ENCODE results near the gene ATP6AP1.
"Not testable (repeated sequence)": the region's sequence is repeated elsewhere in the genome, so short reads cannot be mapped to it uniquely, and the experiment has no call there.

ATP6AP1 gene

DNA sequence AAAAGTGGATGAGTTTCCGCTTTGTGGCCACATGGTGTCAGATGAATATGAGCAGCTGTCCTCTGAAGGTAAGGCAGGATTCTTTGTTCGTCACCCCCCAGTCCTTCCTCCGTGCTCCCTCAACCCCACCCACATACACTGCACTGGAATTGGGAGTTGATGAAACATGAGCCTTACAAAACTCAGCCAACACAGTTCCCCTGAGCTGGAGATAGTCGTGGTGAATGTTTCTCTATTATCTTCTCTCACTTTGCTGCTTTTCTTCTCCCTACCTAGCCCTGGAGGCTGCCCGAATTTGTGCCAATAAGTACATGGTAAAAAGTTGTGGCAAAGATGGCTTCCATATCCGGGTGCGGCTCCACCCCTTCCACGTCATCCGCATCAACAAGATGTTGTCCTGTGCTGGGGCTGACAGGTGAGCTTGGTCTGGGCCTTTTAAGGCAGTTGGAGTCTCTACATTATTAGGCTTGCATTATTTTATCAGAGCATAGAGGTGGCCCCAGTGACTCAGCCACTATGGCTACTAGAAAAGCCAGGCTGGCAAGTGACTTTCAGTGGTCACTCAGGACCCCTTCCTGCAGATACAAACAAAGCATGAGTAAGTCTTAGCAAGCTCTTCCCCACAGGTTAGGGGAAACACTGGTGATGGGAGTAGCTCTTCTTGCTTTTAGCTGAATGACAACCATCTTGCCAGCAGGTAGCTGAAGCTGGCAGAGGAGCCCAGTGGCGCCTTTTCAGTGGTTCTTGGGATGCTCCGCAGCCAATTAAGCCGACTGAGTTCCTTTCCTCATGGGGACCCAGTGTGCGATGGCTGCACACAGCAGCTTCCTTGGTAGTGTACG is 28.7 kb upstream of the ATP6AP1 start:
- DNase-seq: peak; percentile 21

DNA sequence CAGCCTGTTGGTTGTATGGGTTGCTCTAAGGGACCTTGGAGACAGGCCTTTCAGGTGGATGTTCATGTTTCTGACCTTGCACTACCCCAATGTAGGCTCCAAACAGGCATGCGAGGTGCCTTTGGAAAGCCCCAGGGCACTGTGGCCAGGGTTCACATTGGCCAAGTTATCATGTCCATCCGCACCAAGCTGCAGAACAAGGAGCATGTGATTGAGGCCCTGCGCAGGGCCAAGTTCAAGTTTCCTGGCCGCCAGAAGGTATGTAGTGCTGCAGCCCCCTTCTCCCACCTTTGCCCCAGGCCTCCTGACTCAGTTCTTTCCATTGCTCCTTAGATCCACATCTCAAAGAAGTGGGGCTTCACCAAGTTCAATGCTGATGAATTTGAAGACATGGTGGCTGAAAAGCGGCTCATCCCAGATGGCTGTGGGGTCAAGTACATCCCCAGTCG is 28.1 kb upstream of the ATP6AP1 start:
- not testable (repeated sequence) for DNase-seq

DNA sequence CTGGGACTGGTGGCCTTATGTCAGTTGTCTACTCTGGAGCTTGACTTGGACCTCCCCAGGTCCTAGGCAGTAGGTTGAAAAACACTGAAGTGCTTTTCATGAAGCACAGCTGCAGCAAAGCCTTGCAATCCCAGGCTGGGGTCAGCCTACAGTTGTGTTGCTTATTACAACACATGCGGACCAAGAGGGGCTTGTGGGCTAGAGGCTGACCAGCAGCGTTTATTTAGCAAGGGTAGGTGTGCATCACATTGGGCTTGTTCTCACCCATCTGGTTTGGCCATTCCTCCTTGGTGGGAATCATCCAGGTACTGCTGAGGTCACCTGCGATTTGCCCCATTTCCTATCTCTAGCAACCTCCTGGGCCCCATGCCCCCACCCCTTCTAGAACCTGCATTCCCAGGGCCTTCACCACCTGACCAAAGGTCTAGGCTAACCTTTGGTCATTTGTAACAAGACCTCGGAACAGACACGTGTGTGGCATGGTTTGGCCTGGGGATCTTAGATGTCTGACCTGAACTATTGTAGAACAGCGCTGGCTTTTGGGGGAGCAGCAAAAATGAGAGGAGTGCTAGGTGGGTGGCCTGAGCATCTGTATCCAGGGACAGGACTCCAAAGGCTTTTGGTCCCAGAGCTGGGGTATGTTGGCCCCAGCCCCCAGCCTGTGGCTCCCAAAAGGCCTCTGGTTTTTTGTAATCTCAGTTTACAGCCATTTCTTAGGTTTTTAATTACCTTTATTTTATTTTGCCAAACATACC is 27.3 kb upstream of the ATP6AP1 start:
- DNase-seq: peak; percentile 61

DNA sequence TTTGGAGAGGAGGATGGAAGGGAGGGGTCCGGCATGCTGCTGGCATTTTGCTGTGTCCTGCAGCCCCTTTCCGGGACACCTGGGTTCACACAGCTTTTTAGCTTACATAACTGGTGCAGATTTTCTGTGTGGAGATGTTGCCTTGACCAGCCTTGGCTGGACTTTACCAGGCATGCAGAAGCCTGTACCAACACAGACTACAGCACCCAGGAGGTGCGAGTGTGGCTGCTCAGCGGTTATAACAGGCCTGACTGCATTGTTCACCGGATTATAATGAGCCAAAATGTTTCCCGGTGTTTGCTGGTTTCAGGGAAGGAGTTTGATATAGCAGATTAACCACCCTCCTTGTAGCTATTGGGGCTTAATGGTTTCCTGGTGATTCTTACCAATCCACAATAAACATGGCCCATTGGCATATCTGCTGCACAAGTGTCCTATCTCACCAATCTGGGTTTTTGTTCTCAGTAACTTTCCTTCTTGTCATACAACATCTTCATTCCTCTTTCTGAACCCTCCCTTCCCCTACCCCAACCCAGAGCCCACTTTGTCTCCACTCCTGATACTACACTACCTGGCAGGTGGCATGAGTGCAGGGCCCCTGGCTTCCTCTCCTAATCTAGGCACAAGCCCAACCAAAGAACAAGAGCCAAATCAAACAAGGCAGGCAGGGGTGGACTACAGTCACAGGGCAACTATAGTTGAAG is 26.4 kb upstream of the ATP6AP1 start:
- peak; percentile 43 for DNase-seq

DNA sequence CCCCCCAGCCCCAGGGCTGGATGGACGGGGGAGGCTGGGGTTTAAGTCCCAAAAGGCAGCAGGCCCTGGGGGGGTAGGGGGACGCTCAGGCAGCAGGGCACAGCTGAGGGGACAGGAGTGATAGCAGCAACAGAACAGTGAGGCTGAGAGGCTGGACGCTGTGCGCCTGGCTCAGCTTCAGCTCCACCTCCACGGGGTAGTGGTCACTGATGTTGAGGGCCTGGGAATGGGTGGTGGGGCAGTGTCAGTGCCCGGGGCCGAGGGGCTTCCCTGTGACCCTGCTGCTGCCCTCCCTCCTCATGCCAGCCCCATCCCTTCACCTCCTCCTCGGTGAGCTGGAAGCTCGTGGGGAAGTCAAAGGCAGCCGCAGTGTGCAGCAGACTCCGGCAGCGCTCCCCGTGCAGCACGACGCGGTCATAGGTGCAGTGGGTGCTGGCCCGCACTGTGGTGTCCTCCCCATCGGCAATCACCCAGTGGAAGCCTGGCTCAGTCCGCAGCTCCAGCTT is 25.8 kb upstream of the ATP6AP1 start:
- DNase-seq: no peak

DNA sequence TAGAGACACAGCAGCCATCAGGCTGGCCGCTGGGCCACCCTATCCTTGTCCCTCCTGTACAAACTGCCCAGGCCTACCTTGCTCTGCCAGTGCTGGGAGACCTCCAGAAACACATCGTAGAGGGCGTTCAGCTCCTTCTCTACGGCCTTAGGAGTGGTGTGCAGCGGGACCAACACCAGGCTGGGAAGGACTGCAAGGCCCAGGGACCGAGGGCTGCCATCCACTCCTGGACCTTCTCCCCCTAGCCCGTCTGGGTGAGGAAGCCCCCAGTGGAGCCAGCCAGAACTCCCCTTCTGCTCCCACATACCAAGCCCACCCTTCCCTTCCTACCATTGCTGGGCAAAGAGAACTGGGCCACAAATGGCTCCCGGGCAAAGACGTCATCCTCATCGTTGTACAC is 25.3 kb upstream of the ATP6AP1 start:
- DNase-seq: no peak

DNA sequence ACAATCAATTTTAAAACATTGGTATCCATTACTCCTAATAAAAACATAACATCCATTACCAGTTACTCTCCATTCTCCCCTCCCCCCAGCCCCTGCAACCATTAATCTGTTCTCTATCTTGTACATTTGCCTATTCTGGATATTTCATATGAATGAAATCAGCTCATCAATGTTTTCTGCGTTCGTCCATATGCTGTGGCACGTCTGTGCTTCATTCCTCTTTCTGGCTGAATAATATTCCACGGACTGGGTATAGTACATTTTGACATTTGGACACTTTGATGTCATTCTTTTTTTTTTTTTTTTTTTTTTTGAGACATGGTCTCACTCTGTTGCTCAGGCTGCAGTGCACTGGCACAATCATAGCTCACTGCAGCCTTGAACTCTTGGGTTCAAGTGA is 24.6 kb upstream of the ATP6AP1 start:
- no peak for DNase-seq

DNA sequence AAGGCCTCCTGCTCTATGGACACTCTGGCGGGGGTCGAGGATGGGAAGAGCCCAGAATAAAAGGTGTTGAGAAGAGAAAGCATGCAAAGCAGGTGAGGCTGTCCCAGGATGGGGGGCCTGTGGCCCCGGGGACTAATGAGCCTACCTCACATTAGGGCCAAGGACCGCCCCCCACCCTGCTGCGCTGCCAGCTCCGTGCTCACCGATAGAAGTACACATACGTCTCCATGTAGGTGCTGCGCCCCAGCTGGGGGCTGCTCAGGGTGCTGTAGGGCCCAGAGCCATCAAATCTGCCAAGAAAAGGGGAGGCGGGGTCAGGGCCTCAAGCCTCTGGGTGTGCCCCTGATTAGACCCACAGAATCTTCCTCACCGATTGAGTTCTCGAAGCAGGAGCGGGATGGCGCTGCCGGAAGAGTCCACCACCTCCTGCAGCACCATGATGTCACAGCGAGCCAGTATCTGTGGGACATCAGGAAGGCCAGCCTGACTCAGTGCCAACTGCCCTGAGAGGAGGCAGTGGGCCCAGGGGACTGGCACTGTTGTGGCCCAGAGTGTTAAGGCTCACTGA is 23.8 kb upstream of the ATP6AP1 start:
- no peak for DNase-seq

DNA sequence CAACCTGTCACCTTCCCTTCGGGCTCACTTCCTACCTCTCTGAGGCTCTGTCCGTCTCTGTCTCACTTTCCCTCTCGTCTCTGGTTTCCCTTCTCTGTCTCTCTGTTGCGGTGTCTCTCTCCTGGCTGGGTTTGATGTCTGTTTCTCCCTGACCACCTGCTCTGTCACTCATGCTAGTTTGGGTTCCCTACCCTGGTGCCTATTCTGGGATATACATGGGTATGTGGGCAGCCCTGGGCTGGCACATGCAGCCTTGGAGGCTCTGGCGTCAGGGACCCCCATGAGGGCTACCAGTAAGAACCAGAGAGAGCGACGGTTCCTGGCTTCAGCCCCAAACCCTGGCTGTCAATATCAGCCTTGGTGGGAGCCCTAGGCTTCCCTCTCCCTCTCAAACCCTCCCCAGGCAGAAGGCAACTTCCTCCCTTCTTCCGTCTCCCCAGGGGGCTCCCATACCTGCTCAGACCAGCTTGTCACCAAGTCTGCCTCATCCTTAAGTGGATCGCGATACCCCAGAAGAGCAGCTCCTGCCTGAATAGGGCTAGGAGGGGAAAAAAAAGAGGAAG is 19.7 kb upstream of the ATP6AP1 start:
- no peak for DNase-seq

DNA sequence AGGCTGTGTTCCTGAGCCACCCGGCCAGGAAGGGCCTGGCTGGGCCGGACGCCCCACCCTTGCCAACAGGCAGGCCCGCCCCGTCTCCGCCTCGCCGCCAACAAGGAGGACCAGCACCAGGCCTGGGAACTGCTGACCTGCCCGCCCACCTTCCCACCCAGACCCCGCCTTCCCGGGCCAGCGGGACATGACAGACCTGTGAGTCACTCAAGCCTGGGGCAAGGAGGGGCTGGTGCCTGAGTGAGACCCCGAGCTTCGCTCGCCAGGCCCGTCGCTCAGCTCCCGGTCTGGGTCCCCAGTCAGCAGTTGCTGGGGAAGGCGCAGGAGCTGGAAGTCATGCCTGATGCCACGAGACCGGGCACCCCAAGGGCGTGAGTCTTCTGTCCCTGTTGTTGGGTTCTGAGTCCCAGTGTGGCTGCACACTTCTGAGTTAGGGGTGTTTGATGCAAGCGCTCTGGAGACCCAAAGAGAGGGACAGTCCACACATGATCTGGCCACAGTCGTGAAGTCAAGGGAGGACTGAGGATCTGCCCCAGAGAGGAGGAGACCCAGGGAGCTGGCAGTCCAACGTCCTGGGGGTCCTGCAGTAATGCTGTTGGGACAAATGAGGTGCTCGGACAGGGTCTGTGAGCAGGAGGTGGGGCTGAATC is 19.1 kb upstream of the ATP6AP1 start, which contains the start of gene DNASE1L1:
DNASE1L1 (minus strand) TSS at position 33 of the 650 bp plus-strand sequence. CDS start 3,686 bp downstream, outside the sequence.
- DNase-seq: peak; percentile 93

DNA sequence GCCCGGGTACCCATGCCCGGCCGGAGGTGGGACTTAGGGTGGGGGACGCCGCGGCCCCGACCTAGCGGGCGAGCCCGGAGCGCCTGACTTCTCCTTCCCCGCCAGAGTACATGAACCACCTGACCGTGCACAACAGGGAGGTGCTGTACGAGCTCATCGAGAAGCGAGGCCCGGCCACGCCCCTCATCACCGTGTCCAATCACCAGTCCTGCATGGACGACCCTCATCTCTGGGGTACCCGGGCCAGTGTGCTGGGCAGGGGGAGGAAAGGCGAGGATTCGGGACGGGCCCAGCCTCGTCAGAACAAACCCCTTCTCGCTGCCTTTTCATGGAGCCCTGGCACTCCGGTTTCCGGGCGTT is 16.5 kb upstream of the ATP6AP1 start:
- DNase-seq: peak; percentile 42

DNA sequence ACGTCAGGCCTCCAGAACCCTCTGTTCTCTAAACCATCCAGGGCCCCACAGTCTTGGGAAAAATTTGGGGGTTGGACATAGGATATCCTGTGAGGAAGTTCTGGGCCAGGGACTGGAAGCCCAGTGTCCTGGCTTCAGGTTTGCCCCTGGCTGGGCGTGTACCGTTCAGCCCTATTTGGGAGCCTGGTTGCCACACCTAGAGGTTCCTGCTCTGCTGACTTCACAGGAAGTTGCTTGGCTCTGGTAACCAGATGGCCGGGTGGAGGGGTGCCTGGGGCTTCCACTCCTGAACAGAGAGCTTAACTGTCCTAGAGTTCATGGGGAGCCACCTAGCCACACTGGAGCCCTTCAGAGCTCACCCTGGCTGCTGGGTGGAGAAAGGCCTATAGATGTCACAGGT is 16.0 kb upstream of the ATP6AP1 start:
- no peak for DNase-seq

DNA sequence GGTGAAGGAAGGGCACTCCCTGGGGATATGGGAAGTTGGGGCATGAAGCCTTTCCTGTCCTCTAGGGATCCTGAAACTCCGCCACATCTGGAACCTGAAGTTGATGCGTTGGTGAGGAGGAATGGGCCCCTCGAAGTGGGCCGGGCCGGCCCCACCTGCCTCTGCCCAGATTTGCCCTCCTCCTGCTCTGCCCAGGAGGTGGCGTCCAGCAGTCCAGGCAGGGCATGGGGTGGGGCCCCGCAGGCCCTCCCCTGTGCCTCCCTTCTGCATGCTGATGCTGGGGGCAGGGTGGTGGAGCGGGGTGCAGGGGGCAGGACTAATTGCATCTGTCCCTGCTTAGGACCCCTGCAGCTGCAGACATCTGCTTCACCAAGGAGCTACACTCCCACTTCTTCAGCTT is 15.3 kb upstream of the ATP6AP1 start:
- no peak for DNase-seq

DNA sequence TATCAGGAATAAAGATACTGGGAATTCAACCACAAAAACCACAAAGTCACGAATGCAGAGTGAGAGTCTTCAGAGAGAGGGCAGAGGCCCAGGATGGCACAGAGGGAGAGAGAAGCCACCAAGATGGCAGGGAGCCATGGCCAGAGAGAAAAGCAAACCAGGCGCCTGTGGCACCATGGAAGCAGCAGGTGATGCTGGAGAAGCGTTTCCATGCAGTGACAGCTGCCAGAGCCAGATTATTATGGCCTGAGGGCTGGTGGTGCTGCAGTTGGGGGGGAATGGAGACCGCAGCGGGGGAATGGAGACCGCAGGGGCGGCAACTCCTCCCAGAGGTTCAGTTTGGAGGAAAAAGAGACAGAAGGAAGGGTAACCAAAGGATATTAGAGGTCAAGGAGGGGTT is 11.3 kb upstream of the ATP6AP1 start:
- DNase-seq: no peak

DNA sequence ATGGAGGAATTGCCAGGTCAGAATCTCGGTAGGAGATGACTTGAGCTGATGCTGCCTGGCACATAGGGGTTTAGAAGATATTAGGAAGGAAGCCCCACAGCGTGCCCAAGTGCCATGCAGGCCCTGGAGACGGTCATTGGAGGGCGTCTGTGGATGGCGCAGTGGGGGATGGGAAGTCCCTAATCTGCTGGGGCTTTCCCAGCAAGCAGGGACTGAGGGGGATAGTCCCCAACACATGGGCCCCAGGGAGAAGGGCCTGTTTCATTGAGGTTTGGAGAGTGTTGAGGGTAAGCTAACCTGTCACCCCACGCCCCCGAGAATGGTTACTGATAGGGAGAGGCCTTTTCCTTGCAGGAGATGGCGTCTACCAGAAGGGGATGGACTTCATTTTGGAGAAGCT is 9.3 kb upstream of the ATP6AP1 start:
- no peak for DNase-seq

DNA sequence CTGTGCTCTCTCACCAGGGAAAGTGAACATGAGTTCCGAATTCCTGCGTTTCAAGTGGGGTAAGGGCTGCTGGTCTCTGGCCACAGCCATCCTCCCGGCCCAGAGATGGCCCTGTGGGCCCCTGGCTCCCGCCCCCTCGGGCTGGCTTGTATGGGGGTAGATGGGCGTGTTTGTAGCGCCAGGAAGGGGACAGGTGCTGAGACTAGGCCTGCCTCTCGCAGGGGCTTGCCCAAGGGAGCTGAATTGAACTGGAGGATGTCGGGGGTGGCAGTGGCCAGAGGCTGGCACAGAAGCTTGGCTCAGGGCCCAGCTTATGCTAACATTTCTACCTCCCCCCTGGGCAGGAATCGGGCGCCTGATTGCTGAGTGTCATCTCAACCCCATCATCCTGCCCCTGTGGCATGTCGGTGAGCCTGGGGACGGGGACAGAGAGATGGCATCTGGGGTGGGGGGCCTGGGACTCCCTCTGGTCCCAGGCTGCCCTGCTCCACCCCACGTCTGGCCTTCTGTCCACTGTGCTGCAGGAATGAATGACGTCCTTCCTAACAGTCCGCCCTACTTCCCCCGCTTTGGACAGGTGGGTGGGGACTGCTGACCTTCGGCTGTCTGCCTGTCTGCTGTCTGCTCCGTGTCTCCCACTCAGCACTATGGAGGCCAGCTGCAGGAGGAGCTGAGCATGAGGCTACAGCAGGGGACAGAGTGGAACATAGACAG is 8.6 kb upstream of the ATP6AP1 start:
- no peak for DNase-seq

DNA sequence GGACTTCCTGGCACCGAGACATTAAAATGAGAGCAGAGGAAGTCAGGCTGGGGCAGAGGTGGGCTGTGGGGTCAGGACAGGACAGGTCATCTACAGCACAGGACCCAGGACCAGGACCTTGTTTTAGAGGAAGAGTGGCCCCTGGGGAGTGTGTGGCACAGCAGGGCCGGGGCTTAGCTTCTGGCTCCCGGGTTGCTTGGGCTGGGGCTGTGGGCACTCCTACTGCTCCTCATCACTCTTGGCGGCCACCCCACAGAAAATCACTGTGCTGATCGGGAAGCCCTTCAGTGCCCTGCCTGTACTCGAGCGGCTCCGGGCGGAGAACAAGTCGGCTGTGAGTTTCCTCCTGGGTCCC is 8.1 kb upstream of the ATP6AP1 start:
- no peak for DNase-seq

DNA sequence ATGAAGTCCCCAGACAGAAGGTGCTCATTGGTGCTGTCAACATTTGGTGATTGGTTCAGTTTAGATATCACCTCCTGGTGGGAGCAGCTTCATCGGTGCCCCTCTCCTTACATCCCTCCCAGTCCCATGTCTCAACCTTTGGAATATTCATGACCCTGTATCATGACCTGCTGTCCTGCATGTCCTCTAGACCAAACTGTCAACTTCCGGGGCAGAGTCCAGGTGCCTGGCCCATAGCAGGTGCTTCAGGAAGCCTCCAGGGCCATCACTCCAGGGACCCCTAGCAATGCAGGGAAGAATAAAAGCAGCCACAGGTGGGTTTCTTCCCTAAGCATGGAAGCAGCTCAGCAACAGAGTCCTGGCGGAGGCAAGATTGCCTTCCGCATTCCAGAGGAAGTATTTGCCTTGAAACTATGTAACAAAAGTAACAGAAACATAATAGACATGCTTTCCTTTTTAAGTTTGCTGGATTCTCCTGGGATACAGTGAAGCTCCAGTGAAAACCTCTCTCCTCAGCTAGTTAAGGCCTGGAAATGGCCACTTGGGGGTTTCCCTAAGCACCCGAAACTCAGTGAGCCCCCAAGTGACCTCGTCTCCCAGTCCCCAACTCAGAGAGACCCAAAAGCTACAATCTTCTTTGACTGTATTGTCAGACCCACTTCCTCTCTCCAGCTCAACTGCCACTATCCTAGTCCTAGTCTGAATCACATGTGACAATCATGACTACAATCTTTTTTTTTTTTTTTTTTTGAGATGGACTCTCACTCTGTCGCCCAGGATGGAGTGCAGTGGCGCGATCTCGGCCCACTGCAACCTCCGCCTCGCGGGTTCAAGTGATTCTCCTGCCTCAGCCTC is 1.3 kb upstream of the ATP6AP1 start:
- DNase-seq: no peak

DNA sequence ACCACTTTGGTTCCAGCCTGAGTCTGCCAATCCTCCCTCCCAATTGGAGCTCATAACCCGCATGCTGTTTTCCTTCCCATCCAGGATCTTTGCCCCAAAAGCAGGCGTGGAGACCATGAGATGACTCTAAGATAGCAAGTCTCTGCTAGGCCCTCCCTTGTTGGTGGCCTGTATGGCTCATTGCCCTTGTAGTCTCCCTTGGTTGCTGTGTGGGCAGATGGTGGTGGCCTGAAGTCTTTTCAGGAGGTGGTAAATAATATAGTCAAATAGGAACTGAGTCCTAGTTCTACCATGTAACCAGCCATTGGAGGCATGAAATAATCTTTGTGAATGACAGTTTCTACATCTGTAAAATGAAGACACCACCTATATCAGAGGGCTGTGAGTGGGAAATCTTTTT is 1.2 kb downstream of the ATP6AP1 start:
- DNase-seq: no peak

DNA sequence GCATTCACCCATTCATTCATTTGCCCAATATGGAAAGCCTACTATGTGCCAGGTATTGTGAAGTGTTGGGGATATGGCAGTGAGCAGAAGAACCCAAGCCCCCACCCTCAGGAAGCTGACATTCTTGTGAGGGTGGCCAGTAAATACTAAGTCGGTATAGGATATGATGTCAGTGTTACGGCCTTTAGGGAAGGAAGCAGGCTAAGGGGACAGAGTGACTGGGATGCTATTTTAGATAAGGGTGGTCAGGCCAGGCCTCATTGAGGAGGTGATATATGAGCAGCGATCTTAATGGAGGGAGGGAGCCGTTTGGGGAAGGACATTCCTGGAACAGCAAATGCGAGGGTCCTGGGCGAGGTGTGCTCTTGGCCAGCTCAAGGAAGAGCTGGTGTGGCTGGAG is 2.0 kb downstream of the ATP6AP1 start:
- DNase-seq: no peak

DNA sequence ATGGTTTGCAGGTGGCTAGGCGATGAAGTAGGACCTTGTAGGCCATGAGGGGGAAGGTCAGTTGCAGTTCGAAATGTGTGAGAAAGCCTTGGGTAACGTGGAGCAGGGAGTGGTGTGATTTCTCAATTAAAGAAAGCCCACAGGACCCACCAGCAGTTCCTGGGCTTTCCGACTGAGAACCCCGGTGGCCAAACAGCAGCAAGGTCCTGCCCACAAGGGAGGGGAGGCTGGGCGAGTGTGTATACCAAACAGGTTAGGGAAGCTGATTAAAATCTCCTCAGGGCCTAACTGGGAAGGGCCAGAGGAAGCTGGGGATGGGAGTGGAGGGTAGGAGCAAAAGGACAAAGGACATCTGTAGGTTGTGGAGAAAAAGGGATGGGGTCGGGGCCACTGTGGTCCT is 2.4 kb downstream of the ATP6AP1 start:
- DNase-seq: no peak

Measured in EL (cell line).